Inflammatory macrophage treated with lipopolysaccharide for 4 hours (primary cell): ENCODE results near the gene SIGLEC1.

Experiments used
- DNase-seq: peaks from one replicate; pipeline ENCODE4 v3.0.0-alpha.2; 2020

SIGLEC1 gene

DNA sequence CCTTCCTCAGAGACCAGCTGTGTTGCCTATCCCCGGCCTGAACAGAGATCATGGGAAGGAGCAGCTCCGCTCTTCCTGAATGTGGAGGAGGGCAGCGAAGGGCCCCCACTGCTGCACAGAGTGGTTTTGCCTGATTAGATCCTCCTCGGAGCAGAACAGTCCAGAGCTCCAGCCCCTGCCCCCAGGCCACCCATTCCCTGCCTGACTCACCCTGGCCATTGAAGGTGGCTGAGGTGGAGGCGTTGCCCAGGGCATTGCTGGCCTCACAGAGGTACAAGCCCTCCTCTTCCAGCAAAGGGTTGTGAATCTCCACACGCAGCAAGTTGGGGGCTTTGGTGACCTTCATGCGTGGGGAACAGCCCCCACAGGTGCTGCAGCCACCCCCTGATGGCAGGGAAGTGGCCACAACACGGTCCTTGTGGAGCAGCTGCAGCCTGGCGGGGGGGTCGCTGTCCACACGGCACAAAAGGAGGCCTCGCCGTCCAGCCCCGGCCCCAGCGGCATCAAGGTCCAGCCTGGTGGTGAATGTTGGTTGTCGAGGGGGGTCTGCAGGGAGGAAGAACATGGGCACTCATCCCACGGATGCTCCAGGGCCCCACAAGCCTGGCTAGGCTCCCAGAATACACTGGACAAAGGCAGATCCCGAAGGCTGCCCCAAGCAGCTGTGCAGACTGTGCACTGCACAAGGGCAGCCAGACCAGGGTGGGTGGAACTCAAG is 14.7 kb downstream of the SIGLEC1 start:
- no peak for DNase-seq

DNA sequence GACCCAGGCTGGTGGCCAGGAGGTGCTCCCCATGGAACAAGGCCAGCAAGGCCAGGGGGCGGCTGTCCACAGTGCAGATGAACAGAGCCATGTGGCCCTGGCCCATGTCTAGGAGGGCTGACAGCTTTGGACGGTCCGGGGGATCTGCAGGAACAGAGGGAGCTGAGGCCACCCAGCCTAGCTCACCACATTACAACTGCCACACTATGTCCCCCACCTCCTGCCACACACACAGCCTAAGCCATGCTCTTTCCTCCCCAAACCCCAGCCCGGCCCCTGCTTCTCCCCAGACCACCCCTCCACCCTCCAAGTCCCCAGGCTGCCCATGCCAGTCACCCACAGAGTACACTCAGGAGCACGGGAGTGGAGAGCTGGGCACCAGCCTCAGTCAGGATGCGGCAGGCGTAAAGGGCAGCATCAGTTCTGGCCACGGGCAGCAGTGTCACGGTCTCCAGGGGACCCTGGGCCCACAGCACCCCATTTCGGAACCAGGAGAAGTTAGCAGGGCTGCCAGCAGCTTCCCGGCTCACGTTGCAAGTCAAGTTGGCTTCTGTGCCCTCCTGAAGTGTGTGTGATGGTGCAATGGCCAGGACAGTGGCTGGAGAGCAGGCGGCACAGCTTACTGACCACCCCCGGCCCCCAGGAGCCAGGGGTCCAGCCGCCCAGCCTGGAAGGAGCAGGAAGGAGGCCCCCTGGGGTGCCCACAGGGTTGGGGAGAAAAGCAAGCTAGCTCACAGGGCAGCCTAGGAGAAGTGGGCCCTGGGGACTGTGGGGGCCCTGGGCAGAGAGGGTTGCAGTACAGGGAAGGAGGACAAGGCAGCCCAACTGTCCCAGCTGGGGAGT is 15.4 kb downstream of the SIGLEC1 start:
- DNase-seq = no peak

DNA sequence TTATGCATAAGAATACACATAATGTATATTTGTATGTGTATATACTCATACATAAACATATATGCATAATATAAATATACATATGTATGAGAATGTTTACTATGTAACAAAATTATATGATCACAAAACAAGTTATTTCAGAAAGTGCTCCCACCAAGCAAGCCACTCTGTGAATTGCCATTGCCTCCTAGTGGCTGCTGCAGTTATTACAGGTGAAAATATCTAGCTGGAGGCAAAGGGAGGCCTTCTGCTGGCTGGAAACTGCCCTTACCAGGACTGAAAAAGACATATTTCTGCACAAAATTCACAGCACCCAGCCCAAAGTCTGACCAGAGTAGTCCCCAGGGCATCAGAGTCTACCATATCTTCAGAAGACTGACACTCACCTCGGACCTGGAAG is 16.2 kb downstream of the SIGLEC1 start:
- peak; percentile 44 for DNase-seq

DNA sequence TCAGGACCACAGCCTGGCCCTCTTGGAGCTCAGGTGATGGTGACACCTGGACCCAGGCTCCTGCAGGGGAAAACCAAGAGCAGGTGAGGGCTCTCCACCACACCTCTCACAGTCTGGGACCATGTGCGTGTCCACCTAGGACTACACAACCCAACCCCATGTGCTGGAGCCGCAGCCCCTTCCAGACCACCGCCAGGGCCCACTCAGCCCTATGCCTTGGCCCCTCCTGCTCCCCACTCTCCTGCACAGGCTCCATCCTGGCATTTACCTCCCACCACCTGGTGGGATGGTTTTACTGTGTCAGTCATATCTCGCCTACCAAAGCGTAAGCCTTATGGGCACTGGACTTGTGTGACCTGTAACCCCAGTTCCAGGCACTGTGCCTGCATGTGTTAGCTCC is 17.5 kb downstream of the SIGLEC1 start:
- no peak for DNase-seq

DNA sequence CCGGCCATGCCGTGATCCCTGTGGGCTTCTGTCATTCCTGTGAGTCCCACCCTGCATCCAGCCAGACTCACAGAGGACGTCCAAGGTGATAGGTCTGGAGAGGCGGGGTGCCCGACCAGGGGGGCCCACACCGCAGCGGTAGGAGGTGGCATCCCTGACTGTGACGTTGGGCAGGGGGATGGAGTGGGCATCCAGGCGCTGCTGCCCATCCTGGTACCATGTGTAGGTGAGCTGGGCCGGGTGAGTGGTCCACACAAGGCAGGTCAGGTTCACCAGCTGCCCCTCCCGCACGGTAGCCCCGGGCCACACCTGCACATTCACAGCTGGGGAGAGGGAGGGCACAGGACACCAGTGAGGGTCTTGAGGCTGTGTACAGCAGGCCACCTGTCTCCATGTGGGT is 19.0 kb downstream of the SIGLEC1 start:
- DNase-seq = no peak

DNA sequence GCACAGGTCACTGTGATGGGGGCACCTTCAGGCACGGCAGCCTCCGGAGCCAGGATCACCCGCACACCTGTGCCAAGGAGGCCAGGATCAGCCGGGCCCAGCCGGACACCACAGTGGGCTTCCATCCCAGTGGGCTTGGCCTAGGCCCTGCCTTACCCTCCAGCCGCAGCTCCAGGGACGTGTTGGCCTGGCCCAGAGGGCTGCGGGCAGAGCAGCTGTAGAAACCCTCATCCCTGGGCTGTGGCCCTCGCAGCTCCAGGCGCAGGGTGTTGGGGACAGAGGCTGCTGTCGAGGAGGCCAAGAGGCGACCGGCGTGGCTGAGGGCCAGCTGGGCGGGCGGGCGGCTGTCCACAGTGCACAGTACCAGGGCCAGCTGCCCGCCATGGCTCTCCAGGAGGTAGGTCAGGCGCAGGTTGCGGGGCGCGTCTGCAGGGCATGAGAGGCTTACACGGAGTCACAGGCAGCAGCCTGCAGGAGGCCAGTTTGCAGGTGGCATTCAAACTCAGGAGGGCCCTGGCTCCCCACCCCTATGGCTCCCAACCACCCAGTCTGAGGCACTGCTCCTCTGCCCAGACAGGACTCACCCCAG is 19.6 kb downstream of the SIGLEC1 start:
- no peak for DNase-seq

DNA sequence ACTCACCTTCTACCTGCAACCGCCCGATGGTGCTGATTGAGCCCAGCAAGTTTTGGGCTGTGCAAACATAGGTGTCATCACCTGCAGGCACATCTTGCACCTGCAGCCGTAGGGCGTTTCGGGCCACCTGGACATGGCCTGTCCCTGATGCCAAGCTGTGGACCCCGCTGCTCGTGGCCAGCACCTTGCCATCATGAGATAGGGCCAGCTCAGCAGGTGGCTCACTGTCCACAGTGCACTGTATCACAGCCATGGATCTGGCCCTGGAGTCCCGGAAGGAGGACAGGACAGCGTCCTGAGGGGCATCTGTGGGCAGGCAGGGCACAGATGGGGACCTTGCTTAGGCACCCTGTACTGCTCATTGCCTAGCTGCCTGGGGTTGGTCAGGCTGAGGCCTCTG is 20.5 kb downstream of the SIGLEC1 start:
- no peak for DNase-seq

DNA sequence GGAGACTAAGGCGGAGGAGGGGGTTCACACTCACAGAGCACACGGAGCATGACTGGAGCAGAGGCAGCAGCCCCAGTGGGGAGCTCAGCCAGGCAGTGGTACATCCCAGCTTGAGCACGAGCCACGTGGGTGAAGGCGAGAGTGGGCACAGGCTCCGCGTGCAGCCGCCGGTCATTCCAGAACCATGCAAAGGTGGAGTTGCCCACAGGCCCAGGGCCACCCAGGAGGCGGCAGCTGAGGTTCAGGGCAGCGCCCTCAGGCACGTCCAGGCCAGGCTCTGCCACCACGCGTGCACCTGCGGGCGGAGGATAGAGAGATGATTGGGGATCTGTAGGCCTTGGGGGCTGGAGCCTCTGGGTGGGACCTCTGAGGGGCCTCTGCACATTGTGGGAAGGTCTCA is 21.1 kb downstream of the SIGLEC1 start:
- DNase-seq = no peak

DNA sequence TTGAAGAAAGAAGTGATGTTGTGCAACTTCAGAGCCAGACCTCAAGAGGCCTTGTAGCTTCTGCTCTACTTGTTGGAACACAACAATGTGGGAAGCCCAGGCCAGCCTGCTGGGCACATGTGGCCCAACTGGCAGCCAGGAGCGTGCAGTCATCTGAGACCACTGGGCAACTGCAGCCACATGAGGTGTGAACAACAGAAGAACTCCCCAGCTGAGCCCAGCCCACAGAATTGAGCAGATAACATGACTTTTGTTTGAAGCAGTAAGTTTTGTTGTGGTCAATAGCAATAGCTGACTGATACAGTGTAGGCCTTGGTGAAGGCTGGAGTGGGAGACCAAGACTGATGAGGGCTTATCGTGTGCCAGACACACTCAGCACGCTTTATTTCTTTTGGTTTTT is 22.0 kb downstream of the SIGLEC1 start:
- no peak for DNase-seq

DNA sequence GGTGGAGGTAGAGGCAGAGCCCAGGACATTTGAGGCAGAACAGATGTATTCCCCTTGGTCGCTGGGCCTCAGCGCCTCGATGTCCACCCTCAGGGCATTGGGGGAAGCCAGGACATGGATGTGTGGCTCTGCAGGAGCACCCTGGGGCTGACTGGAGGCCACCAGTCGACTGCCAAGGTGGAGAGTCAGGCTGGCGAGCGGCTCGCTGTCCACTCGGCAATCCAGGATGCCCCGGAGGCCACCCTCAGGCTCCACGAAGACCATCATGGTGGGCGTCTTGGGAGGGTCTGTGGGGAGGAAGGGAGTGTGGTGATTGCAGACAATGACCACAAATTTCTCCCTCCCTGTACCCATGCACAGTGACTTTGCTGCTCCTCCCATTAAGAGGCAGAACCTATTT is 22.4 kb downstream of the SIGLEC1 start:
- no peak for DNase-seq

DNA sequence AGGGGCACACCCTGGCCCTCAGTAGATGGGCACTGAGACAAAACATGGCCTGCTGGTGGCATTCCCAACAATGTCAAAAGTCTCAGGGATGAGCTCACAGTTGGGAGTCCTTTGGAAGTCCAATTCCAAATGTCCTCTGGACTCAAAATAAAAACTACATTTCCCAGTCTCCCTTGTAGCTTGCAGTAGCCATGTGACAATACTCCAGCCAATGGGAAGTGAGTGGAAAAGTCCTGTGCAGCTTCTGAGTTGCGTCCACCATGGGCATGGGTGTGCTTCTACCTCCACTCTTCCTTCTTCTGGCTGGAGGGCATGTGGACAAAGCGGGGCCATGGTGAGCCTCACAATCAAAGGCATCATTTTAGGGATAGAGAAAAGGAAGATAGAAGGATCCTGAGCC is 24.7 kb downstream of the SIGLEC1 start:
- DNase-seq = no peak

DNA sequence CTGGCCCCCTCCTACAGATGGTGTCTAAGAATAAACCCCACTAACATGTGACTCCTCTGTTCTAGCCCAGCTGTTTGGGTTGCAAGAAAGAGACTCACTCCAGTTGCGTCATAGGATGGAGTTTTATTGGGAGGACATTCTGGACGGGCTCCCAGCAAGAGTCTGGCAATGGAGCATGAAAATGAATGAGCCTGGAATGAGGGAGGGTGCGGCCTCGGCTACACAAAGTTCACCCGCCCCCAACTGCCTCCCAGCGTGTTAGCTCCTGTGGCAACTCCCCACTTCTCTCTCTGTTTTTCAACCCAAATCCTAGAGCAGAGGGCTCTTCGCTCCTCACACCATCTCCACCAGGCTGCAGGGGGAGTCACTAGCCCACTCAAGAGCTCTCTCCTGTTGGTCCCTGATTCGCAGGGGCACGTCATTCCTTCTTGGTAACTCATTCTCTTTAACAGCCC is 25.5 kb downstream of the SIGLEC1 start:
- no peak for DNase-seq

DNA sequence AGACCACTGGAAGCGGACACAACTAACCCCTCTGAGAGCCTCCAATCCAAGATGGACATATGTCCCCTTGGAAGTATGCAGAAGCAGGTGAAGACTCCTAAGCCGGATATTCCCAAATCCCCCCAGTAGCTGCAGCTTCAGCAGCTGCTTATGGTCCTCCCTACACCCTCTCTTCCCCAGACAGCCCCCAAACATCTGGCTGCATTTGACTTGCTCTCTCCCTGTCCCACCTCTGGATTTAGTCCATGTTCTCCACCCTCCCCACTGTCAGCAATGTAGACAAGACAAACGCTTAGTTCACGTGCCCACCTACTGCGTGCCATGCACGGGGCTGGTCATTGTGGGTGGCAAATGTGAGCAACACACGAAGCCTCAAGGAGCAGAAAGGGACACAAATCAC is 26.0 kb downstream of the SIGLEC1 start:
- DNase-seq = no peak

DNA sequence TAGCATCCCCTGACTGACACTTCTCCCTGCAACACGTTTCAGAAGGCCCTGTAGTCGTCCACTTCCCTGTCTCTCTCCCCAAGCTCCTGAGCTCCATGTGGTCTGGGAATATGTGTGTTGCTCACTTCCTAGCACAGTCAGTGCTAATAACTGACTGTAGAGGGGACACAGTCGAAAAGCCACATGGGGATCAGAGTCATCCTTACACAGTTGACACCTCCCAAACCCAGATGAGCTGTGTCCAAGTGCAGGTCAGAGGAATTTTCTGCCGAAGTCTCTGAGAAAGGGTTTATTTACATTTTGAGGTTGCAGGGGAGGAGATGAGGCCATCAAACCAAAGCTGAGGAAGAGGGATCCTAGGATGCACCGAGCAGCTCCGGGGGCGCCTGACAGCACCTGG is 27.1 kb downstream of the SIGLEC1 start:
- DNase-seq = no peak

DNA sequence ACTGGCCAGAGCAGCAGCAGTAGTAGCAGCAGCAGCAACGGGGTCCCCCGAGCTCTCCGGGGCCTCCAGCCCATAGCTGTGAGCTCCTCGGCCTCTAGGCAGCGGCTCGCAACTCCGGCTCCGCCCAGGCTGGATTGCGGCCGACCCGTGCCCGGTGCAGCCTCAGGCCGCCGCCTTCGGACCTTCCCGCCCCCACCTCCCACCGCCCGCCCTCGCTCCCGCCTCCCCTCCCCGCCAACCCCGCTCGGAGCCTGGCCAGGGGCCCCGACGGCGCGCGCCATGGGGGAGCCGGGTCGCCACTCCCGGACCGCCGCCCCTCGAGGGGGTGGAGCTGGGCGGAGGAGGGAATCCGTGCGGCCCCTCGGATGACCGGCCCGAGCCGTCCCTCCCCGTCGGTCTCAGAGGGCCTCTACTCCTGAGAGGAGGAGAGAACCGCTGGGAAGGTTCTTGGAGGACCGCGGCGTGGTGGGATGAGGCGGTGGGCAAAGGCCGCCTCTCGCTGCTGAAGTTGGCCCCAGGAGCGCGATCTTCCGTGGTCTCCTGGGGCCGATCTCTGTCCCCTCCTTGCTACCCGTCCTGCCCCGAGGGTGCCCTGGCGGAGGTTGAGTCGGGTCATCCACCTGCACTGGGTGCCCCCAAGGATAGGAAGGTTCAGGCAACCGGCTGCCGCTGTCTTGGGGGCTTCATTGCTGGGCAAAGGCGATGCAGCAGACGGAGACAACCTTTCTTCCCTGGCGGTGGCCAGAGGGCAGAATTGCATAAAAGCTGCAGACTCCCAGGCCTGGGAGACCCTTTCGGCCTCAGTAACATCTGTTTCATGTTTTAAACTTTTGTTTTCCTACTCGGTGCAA is 30.2 kb downstream of the SIGLEC1 start, which contains the start of gene ADAM33:
ADAM33 (minus strand) TSS at position 80 of the 851 bp plus-strand sequence; CDS start at position 74, 6 bp downstream.
- no peak for DNase-seq

DNA sequence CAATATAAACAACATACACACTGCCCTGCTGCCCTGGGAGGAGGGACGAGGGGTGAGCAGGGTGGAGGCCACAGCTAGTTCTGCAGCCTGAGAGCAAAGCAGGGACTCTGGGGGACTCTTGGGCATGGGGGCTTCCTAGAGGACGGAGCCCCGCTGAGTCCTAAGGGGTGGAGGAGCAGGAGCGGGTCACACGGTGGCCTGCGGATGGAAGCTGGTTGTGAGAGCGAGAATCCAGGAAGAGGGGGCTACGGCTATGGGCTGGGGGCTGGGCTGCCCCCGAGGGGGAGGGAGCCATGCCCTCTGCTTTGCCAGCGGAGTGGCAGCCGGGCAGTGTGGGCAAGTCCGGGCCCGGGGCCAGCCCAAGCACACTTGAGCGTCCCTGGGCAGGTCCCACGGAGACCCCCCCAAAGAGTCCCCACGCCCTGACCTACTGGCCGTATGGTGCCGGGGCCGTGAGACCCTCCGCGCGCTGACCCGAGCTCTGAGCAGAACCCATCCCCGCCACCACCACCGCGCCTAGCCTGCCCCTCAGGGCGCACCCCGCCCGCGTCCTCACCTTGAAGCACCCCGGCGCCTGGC is 31.0 kb downstream of the SIGLEC1 start:
- DNase-seq = no peak

DNA sequence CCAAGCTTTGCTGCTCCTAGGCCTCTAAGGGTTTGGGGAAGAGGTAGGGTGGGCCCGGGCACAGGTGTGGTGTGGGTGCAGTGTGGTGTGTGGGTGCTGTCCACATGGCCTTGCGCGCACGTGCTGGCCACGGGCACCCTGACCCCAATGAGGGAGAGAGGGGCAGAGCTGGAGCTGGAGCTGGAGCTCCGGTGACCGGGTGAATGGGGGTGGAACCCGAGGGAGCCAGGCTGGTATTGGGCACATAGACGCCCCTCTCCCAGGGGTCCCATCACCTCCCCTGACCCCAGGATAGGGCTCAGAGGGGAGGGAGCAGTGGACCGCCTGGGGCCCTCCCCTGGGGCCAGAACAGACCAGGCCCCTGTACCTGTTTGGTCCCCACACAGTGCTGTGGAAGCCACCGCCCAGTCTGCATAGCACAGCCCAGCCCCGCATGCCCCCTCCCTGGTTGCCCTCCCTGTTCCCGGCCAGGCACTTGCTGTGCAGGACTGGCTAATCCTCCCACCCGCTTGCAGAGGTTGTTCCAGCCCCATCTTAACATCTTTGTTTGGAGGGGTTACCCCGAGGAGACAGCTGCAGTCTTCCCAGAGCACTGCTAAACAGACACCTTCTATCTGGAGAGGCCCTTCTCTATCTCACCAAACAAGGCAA is 31.6 kb downstream of the SIGLEC1 start:
- DNase-seq = no peak

DNA sequence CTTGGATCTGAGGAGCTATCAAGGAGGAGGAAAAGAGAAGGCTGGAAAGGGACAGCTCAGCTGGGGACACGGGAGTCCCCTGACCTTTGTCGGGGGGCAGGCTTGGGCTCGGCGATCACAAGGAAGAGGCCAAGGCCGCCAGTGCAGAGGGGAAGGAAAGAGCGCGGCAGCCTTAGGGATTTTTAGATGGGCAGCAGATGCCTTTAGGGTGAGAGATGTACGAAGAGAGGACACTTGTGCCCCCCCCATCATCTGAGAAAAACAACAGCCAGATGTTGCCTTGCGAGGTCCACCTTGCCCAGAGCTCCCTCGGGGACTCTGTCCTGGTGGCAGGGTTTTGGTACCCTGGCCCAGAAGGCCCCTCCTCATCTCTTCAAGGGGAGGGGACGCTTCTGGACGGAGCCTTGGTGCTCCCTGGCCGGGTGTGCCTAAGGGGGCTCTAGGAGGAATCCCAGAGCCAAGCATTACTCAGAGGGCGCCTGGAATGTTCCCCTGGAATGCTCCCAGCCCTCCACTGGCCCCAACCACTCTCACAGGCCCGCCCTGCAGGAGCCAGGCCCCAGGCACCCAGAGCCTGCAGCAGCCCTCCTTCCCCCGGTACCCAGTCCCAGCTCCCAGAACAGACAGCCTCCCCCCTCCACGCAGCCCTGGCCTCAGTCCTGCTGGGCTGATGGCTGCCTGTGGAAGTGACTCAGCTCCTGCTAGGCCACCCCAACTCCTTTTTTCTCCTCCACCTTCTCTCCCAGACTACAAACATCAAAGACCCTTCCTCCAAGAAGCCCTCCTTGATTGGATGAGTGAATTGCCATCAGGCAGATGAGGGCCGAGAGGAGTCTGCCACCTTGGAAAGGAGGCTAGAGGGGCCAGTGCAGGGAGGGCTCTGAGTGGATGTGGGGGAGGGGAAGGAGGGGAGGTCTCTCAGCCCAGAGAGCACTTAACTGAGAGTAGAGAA is 32.4 kb downstream of the SIGLEC1 start:
- DNase-seq = no peak

DNA sequence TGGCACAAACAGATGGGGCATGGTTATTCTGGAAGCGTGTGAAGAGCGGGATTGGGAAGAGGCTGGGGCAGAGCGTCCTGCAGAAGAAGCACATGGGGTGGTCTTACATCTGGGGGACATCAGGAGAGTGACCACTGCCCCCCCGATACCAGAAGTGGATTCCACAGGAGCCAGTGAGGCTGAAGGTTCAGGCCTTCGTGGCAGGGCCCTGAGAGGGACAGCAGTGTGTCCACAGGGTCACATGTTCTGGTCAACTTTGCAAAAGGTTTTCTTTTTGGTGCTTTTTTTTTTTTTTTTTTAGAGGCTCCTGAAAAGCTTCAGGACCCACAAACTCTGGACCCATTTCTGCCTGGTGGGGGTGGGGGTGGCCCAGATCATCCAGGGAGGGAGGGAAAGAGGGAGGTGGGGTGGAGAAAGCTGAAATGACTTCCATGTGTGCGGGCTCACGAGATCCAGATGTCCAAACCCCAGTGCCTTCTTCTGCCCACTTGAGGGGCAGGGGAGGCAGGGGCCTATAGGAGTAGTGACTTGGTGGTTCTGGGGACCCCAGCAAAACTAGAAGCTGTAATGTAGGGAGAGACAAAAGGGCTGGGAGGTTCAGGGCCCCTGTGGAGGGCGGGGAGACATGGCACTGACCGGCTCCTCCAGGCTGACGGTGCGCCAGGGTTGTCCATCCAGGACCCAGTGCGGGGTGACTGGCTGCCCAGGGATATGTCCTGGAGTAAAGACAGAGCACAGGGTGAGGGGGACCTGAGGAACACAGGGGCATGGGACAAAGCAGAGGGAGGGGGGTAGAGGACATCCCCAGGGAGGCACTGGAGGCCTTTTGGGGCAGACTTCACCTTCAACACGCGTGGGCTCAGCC is 33.3 kb downstream of the SIGLEC1 start:
- no peak for DNase-seq

DNA sequence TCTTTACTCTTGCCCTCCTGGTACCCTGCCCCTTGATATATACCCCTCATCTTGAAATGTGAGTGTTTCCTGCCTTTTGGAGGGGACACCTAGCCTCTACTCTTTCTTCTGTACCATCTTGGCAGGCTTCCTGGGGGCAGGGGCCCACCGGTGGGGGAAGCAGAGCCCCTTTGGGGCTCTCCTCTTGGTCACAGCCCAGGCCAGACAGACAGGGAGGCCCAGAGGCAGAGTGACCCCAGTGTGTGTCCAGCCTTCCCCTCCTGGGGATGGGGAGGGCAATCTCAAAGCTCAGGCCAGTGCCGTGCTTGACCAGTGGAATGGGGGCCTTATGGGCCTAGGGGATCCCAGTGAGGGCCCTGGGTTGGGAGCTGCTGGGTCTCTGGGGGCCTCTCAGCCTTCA is 34.2 kb downstream of the SIGLEC1 start:
- DNase-seq = no peak
